NCI-H1436 treated with DMSO at 0.1 percent for 48 hours (cell line): Measurements from ENCODE around the gene DISP3.
"Not testable (repeated sequence)": the region's sequence is repeated elsewhere in the genome, so short reads cannot be mapped to it uniquely, and the experiment has no call there.

Source experiments
- DNase-seq: peaks from one replicate; lab custom pipeline; 2025; lab: John Stamatoyannopoulos, UW

The DISP3 gene

DNA sequence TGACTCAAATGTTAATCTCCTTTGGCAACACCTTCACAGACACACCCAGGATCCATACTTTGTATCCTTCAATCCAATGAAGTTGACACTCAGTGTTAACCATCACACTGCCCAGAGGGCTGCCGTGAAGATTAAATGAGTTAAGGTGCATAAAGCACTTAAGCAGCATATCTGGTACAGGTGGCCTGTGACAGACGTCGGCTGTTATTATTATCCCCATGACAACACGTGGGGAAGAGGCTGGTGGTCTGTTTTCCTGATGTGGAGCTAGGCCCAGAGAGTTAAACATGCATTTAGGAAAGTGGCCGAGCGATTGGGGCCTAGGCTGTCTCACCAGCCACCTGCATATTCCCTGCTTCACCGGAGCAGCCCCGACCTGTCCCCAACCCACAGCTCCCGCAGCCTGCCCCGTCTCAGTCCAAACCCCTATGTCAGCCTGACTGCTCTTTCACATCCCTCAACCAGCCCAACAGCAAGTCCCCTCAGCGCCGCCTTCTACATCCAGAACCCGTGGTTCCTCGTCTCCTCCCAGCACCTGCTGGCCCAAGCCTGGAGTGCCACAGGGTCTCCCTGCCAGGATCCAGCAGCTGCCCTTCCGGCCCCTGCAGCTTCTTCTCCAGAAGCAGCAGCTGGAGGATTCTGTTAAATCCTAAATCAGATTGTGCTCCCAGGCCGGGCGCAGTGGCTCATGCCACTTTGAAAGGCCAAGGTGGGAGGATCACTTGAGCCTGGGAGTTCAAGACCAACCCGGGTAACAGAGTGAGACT lies 97.3 kb downstream of the DISP3 start:
- DNase-seq, result no peak

GRCh38 chr1:11578004-11578403 lies 99.0 kb downstream of the DISP3 start:
- no peak for DNase-seq

DNA sequence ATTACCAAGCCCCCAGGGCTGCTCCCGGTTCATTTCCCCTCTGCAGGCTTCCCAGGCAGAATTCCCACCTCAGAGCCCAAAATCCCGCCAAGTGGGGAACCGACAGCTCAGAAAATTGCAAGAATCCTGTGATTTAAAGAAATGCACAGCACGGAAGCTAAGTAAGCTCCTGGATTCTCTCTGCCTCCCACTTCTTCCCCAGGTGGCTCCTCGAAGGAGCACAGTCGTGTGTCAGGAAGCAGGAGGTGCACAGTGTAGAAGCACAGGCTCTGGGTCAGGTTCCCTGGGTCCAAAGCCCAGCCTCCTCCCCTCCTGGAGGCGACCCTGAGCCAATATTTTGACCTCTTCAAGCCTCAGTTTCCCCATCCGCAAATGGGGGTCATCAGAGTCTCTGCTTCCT lies 100.6 kb downstream of the DISP3 start:
- no peak for DNase-seq

- DNase-seq, result not testable (repeated sequence)
Measured at GRCh38 chr1:11580049-11580448, 101.1 kb downstream of the DISP3 start.

DNA sequence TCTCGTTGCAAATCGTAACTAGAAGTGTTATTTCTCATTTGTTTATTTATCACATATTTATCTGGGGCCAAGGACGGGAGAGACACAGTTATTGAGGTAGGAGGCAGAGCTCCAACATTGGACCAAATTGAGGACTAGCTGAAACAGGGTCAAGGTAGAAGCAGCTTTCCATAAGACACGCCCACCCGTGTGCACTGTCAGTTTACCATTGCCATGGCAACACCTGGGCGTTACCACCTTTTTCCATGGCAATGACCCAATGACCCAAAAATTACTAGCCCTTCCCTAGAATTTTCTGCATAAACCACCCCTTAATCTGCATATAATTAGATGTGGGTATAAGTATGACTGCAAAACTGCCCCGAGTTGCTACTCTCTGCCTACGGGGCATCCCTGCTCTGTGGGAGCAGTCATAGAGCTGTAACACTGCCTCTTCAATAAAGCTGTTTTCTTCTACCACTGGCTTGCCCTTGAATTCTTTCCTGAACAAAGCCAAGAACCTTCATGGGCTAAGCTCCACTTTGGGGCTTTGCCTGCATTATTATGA lies 102.6 kb downstream of the DISP3 start:
- no peak for DNase-seq

- no peak for DNase-seq
Measured at GRCh38 chr1:11585389-11585788, 106.4 kb downstream of the DISP3 start.
